Liver (tissue), 9 donors: Measurements from ENCODE around the gene KCNIP4. TPM values are rescaled to one million over a fixed set of nuclear protein-coding genes. Genes with fewer than 3 reads are reported as not detected.

Experiments used
- DNase-seq: peaks from one replicate; pipeline ENCODE4 v3.0.0-alpha.2; 2017; ENCODE audit warnings: low spot score
- H3K27ac ChIP-seq, 2 donors: one replicate each; pipeline ENCODE4 v1.7.0; 2013; ENCODE audit warnings: inconsistent platforms in 2 of 2, low read length in 2 of 2, control low read depth in 1 of 2, low read depth in 1 of 2, mild to moderate bottlenecking in 1 of 2
- H3K27me3 ChIP-seq, 4 donors: one replicate each; pipeline versions ENCODE4 v1.6.1 to v1.7.0; 2013; ENCODE audit warnings: low read length in 3 of 4, inconsistent platforms in 1 of 4, mild to moderate bottlenecking in 1 of 4, moderate library complexity in 1 of 4; ENCODE audit not compliant: control insufficient read depth in 4 of 4, insufficient read depth in 4 of 4
- H3K36me3 ChIP-seq, 4 donors: one replicate each; pipeline versions ENCODE4 v1.6.1 to v1.7.0; 2013; ENCODE audit warnings: low read length in 3 of 4, mild to moderate bottlenecking in 3 of 4, low read depth in 1 of 4, moderate library complexity in 1 of 4; ENCODE audit not compliant: control insufficient read depth in 4 of 4, insufficient read depth in 3 of 4
- H3K4me1 ChIP-seq, 4 donors: one replicate each; pipeline versions ENCODE4 v1.6.1 to v1.7.0; 2013; ENCODE audit warnings: low read length in 3 of 4, mild to moderate bottlenecking in 3 of 4, moderate library complexity in 1 of 4; ENCODE audit not compliant: control insufficient read depth in 4 of 4, insufficient read depth in 4 of 4
- H3K4me3 ChIP-seq, 3 donors: one replicate each; pipeline versions ENCODE4 v1.6.1 to v1.7.0; 2013; ENCODE audit warnings: low read length in 3 of 3, control low read depth in 1 of 3, low read depth in 1 of 3, mild to moderate bottlenecking in 1 of 3
- H3K9ac ChIP-seq, 2 donors: one replicate each; pipeline ENCODE4 v1.7.0; 2013; ENCODE audit warnings: low read length in 2 of 2, mild to moderate bottlenecking in 2 of 2, moderate library complexity in 2 of 2, control low read depth in 1 of 2, low read depth in 1 of 2
- H3K9me3 ChIP-seq, 4 donors: one replicate each; pipeline versions ENCODE4 v1.6.1 to v1.7.0; 2013; ENCODE audit warnings: low read length in 3 of 4; ENCODE audit not compliant: control insufficient read depth in 4 of 4
- EGR1 ChIP-seq, 2 donors: IDR thresholded peaks; 2 replicates each; pipeline ENCODE4 v1.6.1; 2016 to 2018; ENCODE audit warnings: antibody characterized with exemption in 2 of 2, low read depth in 2 of 2
- FOXA1 ChIP-seq: IDR thresholded peaks from 2 replicates; pipeline ENCODE4 v1.6.1; 2016; ENCODE audit warnings: antibody characterized with exemption
- FOXA2 ChIP-seq: IDR thresholded peaks from 2 replicates; pipeline ENCODE4 v1.6.1; 2016; ENCODE audit warnings: antibody characterized with exemption
- GABPA ChIP-seq, 2 donors: IDR thresholded peaks in 1 of 2; conservative IDR thresholded peaks in 1 of 2; 2 replicates each; pipeline ENCODE4 v1.6.1; 2016; ENCODE audit warnings: antibody characterized with exemption in 2 of 2, mild to moderate bottlenecking in 1 of 2, moderate library complexity in 1 of 2
- HNF4A ChIP-seq, 2 donors: conservative IDR thresholded peaks; 2 replicates each; pipeline ENCODE4 v1.6.1; 2016; ENCODE audit warnings: antibody characterized with exemption in 2 of 2, mild to moderate bottlenecking in 2 of 2
- HNF4G ChIP-seq: IDR thresholded peaks from 2 replicates; pipeline ENCODE4 v1.6.1; 2016; ENCODE audit warnings: antibody characterized with exemption
- JUND ChIP-seq, 2 donors: IDR thresholded peaks; 2 replicates each; pipeline ENCODE4 v1.6.1; 2016; ENCODE audit warnings: antibody characterized with exemption in 2 of 2
- NR2F2 ChIP-seq: IDR thresholded peaks from 2 replicates; pipeline ENCODE4 v1.6.1; 2016; ENCODE audit warnings: antibody characterized with exemption
- RAD21 ChIP-seq, 2 donors: IDR thresholded peaks; 2 replicates each; pipeline ENCODE4 v1.6.1; 2016; ENCODE audit warnings: antibody characterized with exemption in 2 of 2, mild to moderate bottlenecking in 2 of 2
- RXRA ChIP-seq, 2 donors: IDR thresholded peaks; 2 replicates each; pipeline ENCODE4 v1.6.1; 2017 to 2018; ENCODE audit warnings: antibody characterized with exemption in 2 of 2, mild to moderate bottlenecking in 1 of 2
- SP1 ChIP-seq: IDR thresholded peaks from 2 replicates; pipeline ENCODE4 v1.6.1; 2018; ENCODE audit warnings: antibody characterized with exemption, mild to moderate bottlenecking
- TAF1 ChIP-seq: conservative IDR thresholded peaks from 2 replicates; pipeline ENCODE4 v1.6.1; 2016; ENCODE audit warnings: antibody characterized with exemption, mild to moderate bottlenecking
- polyA plus RNA-seq, 2 donors: library from polyadenylated mRNA; stranded (reverse) in 1 of 2; unstranded in 1 of 2; fragments of 200-250 nt in 1 of 2; fragments of >200 nt in 1 of 2; fragmentation: Nextera tagmentation in 1 of 2; extraction: Ambion mirVana in 1 of 2; gene quantifications; one replicate each; pipeline versions ENCODE4 v1.2.1 to v1.2.3, GENCODE V29; 2013 to 2015
- total RNA-seq, 2 donors: library from RNA; depleted of rRNA; stranded (reverse); fragments of >200 nt; gene quantifications; one replicate each; pipeline ENCODE4 v1.2.3, GENCODE V29; 2014
- TF ChIP-seq, protein P1 (sequence below): fragments of 150-350 bp; IDR thresholded peaks from 2 replicates; pipeline ENCODE4 v1.5.1; 2017; ENCODE audit warnings: improper control_type of control experiment, low read depth, low read length; ENCODE audit not compliant: missing input control
- TF ChIP-seq, protein P2 (sequence below): IDR thresholded peaks from 2 replicates; pipeline ENCODE4 v1.6.1; 2016; ENCODE audit warnings: antibody characterized with exemption
- TF ChIP-seq, protein P3 (sequence below): IDR thresholded peaks from 2 replicates; pipeline ENCODE4 v1.6.1; 2016; ENCODE audit warnings: antibody characterized with exemption, mild to moderate bottlenecking
- TF ChIP-seq, protein P4 (sequence below): IDR thresholded peaks from 2 replicates; pipeline ENCODE4 v1.6.1; 2016; ENCODE audit warnings: antibody characterized with exemption
- TF ChIP-seq, protein P5 (sequence below): IDR thresholded peaks from 2 replicates; pipeline ENCODE4 v1.6.1; 2016; ENCODE audit warnings: antibody characterized with exemption
- donor health status: healthy.
- donor health status: healthy.
- donor health status: healthy.
- donor health status: healthy.
- donor health status: healthy.

The KCNIP4 gene
- total and polyA plus RNA-seq, 4 donors: 0.08 to 0.14 TPM; not detected in 2

DNA sequence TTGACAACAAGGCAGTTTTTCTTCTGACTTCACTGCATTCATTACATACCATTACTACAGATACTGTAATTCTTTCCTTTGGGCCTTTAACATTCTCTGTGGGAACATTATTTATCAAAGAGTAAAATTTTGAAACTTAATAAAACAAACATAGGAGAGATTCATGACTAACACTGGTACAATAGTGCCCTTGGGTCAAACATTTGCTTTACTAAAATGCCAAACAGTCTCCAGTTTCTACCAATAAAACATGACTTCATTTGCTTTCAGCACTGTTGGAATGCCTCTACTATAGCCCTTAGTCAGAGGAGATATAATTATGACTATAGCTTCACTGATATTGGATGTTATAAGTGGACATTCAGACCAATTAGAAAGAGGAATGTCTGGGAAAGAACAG is 766.9 kb downstream of the KCNIP4 start:
- no peak for TF ChIP-seq SP1
- no peak for TF ChIP-seq JUND (IDR thresholded peaks at IDR 0.05)
- no peak for TF ChIP-seq HNF4G
- no peak for TF ChIP-seq GABPA (IDR thresholded peaks at IDR 0.05 in 1 of 2, conservative IDR thresholded peaks at IDR 0.05 in 1 of 2)
- TF ChIP-seq EGR1 (IDR thresholded peaks at IDR 0.05; ENCODE audit: low read depth in 2 of 2): no peak
- no peak for TF ChIP-seq TAF1
- TF ChIP-seq, protein P1, sequence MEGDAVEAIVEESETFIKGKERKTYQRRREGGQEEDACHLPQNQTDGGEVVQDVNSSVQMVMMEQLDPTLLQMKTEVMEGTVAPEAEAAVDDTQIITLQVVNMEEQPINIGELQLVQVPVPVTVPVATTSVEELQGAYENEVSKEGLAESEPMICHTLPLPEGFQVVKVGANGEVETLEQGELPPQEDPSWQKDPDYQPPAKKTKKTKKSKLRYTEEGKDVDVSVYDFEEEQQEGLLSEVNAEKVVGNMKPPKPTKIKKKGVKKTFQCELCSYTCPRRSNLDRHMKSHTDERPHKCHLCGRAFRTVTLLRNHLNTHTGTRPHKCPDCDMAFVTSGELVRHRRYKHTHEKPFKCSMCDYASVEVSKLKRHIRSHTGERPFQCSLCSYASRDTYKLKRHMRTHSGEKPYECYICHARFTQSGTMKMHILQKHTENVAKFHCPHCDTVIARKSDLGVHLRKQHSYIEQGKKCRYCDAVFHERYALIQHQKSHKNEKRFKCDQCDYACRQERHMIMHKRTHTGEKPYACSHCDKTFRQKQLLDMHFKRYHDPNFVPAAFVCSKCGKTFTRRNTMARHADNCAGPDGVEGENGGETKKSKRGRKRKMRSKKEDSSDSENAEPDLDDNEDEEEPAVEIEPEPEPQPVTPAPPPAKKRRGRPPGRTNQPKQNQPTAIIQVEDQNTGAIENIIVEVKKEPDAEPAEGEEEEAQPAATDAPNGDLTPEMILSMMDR: no peak
- TF ChIP-seq HNF4A (conservative IDR thresholded peaks at IDR 0.05): no peak
- TF ChIP-seq RAD21 (IDR thresholded peaks at IDR 0.05): no peak
- TF ChIP-seq, protein P2, sequence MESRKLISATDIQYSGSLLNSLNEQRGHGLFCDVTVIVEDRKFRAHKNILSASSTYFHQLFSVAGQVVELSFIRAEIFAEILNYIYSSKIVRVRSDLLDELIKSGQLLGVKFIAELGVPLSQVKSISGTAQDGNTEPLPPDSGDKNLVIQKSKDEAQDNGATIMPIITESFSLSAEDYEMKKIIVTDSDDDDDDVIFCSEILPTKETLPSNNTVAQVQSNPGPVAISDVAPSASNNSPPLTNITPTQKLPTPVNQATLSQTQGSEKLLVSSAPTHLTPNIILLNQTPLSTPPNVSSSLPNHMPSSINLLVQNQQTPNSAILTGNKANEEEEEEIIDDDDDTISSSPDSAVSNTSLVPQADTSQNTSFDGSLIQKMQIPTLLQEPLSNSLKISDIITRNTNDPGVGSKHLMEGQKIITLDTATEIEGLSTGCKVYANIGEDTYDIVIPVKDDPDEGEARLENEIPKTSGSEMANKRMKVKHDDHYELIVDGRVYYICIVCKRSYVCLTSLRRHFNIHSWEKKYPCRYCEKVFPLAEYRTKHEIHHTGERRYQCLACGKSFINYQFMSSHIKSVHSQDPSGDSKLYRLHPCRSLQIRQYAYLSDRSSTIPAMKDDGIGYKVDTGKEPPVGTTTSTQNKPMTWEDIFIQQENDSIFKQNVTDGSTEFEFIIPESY: no peak
- TF ChIP-seq, protein P3, sequence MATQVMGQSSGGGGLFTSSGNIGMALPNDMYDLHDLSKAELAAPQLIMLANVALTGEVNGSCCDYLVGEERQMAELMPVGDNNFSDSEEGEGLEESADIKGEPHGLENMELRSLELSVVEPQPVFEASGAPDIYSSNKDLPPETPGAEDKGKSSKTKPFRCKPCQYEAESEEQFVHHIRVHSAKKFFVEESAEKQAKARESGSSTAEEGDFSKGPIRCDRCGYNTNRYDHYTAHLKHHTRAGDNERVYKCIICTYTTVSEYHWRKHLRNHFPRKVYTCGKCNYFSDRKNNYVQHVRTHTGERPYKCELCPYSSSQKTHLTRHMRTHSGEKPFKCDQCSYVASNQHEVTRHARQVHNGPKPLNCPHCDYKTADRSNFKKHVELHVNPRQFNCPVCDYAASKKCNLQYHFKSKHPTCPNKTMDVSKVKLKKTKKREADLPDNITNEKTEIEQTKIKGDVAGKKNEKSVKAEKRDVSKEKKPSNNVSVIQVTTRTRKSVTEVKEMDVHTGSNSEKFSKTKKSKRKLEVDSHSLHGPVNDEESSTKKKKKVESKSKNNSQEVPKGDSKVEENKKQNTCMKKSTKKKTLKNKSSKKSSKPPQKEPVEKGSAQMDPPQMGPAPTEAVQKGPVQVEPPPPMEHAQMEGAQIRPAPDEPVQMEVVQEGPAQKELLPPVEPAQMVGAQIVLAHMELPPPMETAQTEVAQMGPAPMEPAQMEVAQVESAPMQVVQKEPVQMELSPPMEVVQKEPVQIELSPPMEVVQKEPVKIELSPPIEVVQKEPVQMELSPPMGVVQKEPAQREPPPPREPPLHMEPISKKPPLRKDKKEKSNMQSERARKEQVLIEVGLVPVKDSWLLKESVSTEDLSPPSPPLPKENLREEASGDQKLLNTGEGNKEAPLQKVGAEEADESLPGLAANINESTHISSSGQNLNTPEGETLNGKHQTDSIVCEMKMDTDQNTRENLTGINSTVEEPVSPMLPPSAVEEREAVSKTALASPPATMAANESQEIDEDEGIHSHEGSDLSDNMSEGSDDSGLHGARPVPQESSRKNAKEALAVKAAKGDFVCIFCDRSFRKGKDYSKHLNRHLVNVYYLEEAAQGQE: no peak
- TF ChIP-seq, protein P4, sequence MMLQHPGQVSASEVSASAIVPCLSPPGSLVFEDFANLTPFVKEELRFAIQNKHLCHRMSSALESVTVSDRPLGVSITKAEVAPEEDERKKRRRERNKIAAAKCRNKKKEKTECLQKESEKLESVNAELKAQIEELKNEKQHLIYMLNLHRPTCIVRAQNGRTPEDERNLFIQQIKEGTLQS: no peak
- TF ChIP-seq, protein P5, sequence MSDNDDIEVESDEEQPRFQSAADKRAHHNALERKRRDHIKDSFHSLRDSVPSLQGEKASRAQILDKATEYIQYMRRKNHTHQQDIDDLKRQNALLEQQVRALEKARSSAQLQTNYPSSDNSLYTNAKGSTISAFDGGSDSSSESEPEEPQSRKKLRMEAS: no peak
- TF ChIP-seq FOXA1: no peak
- no peaks in the 10 kb centered on the region for H3K36me3 ChIP-seq
- H3K27ac ChIP-seq: no peak overlapping the region

DNA sequence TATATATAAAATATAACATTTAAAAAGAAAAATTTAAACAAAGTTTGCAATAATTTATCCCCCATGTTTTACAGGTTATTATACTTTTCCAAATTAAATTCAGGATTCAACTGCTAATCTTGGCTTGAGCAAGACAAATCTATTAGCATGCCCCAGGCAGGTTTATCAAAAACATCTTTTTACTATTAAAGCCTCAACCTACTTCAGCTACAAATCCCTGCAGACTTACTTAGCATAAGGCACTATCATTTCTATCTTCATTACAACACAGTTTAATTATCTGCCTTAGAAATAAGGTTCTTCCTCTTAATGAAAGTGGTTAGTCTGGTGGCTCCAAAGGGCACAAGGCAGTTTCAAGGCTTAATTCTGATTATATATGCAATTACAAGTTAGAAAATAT is 770.7 kb downstream of the KCNIP4 start:
- no peaks in the 10 kb centered on the region for H3K36me3 ChIP-seq
- no peak for DNase-seq

More for the DNA sequence above, 766.9 kb downstream of the KCNIP4 start:
- no peaks in the 10 kb centered on the region for H3K9me3 ChIP-seq
- DNase-seq: no peak
- no peak overlapping the region for H3K4me3 ChIP-seq
- no peak overlapping the region for H3K9ac ChIP-seq
- no peaks in the 10 kb centered on the region for H3K4me1 ChIP-seq
- no peaks in the 10 kb centered on the region for H3K27me3 ChIP-seq

More for the DNA sequence above, 770.7 kb downstream of the KCNIP4 start:
- TF ChIP-seq GABPA (IDR thresholded peaks at IDR 0.05 in 1 of 2, conservative IDR thresholded peaks at IDR 0.05 in 1 of 2) (no peak), SP1 (no peak), HNF4G (no peak), HNF4A (conservative IDR thresholded peaks at IDR 0.05) (no peak), JUND (IDR thresholded peaks at IDR 0.05) (no peak), RXRA (IDR thresholded peaks at IDR 0.05) (no peak), TAF1 (no peak), RAD21 (IDR thresholded peaks at IDR 0.05) (no peak), NR2F2 (no peak), FOXA2 (no peak)
- TF ChIP-seq, protein P4: no peak
- TF ChIP-seq, protein P5: no peak
- TF ChIP-seq, protein P3: no peak
- TF ChIP-seq, protein P1: no peak
- Histone ChIP-seq H3K9ac (no peak overlapping the region), H3K9me3 (no peaks in the 10 kb centered on the region), H3K4me3 (no peak overlapping the region), H3K27ac (no peak overlapping the region), H3K4me1 (no peaks in the 10 kb centered on the region), H3K27me3 (no peaks in the 10 kb centered on the region)
